H1 (cell line): ENCODE measurements around the gene GFPT1.

Experiments used
- CBX5 ChIP-seq: fragments of 300-800, 300-1000 bp; sonication (generic); IDR thresholded peaks from 2 replicates; pipeline ENCODE4 v1.7.1; 2016; ENCODE audit warnings: antibody characterized with exemption, low read length, low read depth
- CHD1 ChIP-seq: IDR thresholded peaks from 2 replicates; pipeline ENCODE4 v1.6.1; 2012; ENCODE audit warnings: low read depth, low read length, improper control_type of control experiment
- SIN3A ChIP-seq, 2 experiments: IDR thresholded peaks in 1 of 2; conservative IDR thresholded peaks in 1 of 2; 2 replicates each; pipeline ENCODE4 v1.6.1; 2011 to 2012; ENCODE audit warnings: low read length in 2 of 2, improper control_type of control experiment in 1 of 2, low read depth in 1 of 2, mild to moderate bottlenecking in 1 of 2
- ZNF274 ChIP-seq: IDR thresholded peaks from 2 replicates; pipeline ENCODE4 v1.7.0; 2012; ENCODE audit warnings: low read length, borderline replicate concordance; ENCODE audit errors: extremely low read depth
- TF ChIP-seq, protein P1 (sequence below): IDR thresholded peaks from 2 replicates; pipeline ENCODE4 v1.6.1; 2011; ENCODE audit warnings: low read length, improper control_type of control experiment
- TF ChIP-seq, protein P2 (sequence below), 3 experiments: IDR thresholded peaks; 1 replicate in 2 of 3; 2 replicates in 1 of 3; pipeline versions ENCODE4 v1.5.1 to v1.6.1; 2011; ENCODE audit warnings: low read length in 3 of 3, mild to moderate bottlenecking in 3 of 3, inconsistent platforms in 2 of 3, low read depth in 1 of 3, moderate library complexity in 1 of 3; ENCODE audit not compliant: insufficient read depth in 1 of 3; ENCODE audit errors: control extremely low read depth in 1 of 3

GRCh38 chr2:69304656-69305055 is 82.4 kb downstream of the GFPT1 start:
- TF ChIP-seq ZNF274 (no peak), SIN3A (conservative IDR thresholded peaks at IDR 0.05 in 1 of 2, IDR thresholded peaks at IDR 0.05 in 1 of 2; ENCODE audit: low read depth in 1 of 2, low read length in 2 of 2) (no peak), CBX5 (no peak), CHD1 (no peak)
- TF ChIP-seq, protein P1, sequence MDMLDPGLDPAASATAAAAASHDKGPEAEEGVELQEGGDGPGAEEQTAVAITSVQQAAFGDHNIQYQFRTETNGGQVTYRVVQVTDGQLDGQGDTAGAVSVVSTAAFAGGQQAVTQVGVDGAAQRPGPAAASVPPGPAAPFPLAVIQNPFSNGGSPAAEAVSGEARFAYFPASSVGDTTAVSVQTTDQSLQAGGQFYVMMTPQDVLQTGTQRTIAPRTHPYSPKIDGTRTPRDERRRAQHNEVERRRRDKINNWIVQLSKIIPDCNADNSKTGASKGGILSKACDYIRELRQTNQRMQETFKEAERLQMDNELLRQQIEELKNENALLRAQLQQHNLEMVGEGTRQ: no peak
- TF ChIP-seq, protein P2, sequence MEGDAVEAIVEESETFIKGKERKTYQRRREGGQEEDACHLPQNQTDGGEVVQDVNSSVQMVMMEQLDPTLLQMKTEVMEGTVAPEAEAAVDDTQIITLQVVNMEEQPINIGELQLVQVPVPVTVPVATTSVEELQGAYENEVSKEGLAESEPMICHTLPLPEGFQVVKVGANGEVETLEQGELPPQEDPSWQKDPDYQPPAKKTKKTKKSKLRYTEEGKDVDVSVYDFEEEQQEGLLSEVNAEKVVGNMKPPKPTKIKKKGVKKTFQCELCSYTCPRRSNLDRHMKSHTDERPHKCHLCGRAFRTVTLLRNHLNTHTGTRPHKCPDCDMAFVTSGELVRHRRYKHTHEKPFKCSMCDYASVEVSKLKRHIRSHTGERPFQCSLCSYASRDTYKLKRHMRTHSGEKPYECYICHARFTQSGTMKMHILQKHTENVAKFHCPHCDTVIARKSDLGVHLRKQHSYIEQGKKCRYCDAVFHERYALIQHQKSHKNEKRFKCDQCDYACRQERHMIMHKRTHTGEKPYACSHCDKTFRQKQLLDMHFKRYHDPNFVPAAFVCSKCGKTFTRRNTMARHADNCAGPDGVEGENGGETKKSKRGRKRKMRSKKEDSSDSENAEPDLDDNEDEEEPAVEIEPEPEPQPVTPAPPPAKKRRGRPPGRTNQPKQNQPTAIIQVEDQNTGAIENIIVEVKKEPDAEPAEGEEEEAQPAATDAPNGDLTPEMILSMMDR (IDR thresholded peaks at IDR 0.05; ENCODE audit: control extremely low read depth in 1 of 3, insufficient read depth in 1 of 3, low read depth in 1 of 3, low read length in 3 of 3): no peak
